OCI-LY3 (cell line): ENCODE data around the gene CSKMT.

Source experiments
- CTCF ChIP-seq: fragments of 200-600, 300-600 bp; sonication (generic); IDR thresholded peaks from 2 replicates; pipeline ENCODE4 v1.5.1; 2014; ENCODE audit warnings: antibody characterized with exemption, low read length, low read depth
- EZH2phosphoT487 ChIP-seq: fragments of 200-600 bp; shearing (Covaris generic); IDR thresholded peaks from 2 replicates; pipeline ENCODE4 v1.6.1; 2018; ENCODE audit warnings: antibody characterized with exemption, mixed run types, low read depth

DNA sequence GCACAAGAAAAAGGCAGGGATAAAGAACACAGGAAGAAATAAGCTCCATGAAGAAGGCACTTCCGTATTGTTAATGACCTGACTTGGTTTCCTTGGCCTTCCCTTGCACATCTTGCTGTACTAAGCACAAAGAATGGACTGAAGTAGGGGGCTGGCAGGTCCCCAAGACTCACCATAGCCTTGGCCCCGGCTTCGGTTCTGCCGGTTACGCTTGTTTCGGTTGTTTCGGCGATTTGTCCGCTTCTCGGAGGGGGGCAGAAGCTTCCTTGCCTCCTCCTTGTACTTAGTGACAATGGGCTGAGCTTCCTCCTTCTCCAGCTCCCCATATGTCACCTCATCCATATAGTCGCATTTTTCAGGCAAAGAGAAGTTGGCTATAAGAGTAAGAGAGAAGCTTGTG is 51.7 kb downstream of the CSKMT start:
- TF ChIP-seq CTCF (no peak), EZH2phosphoT487 (no peak)
